Hematopoietic multipotent progenitor cell treated with erythropoietin and hydrocortisone succinate and interleukin-3 and kit ligand, for 6 days (in vitro differentiated cells): Measurements from ENCODE around the gene CACNA1I.

Source experiments
- DNase-seq: peaks from one replicate; pipeline ENCODE4 v3.0.0-alpha.2; 2015

Gene CACNA1I

GRCh38 chr22:39678862-39679490 is 108.4 kb downstream of the CACNA1I start:
- no peak for DNase-seq

GRCh38 chr22:39679652-39680051 is 109.1 kb downstream of the CACNA1I start:
- no peak for DNase-seq

GRCh38 chr22:39680486-39680885 is 109.9 kb downstream of the CACNA1I start:
- no peak for DNase-seq

GRCh38 chr22:39681038-39681861 is 110.7 kb downstream of the CACNA1I start:
- no peak for DNase-seq

GRCh38 chr22:39682994-39683393 is 112.4 kb downstream of the CACNA1I start:
- no peak for DNase-seq

- no peak for DNase-seq
Measured at GRCh38 chr22:39683639-39684038, 113.1 kb downstream of the CACNA1I start.

GRCh38 chr22:39684702-39685281 is 114.2 kb downstream of the CACNA1I start:
- no peak for DNase-seq

- DNase-seq, result no peak
Measured at GRCh38 chr22:39685336-39686177, 115.0 kb downstream of the CACNA1I start.

GRCh38 chr22:39686178-39686620 is 115.6 kb downstream of the CACNA1I start:
- no peak for DNase-seq

- DNase-seq, result no peak
Measured at GRCh38 chr22:39686776-39687525, 116.4 kb downstream of the CACNA1I start.

- DNase-seq, result no peak
Measured at GRCh38 chr22:39688186-39688785, 117.7 kb downstream of the CACNA1I start.

GRCh38 chr22:39689421-39689820 is 118.9 kb downstream of the CACNA1I start:
- DNase-seq, result no peak

- DNase-seq, result no peak
Measured at GRCh38 chr22:39690881-39691605, 120.5 kb downstream of the CACNA1I start.

- no peak for DNase-seq
Measured at GRCh38 chr22:39693943-39694500, 123.5 kb downstream of the CACNA1I start.

GRCh38 chr22:39697790-39698430 is 127.4 kb downstream of the CACNA1I start:
- no peak for DNase-seq

- no peak for DNase-seq
Measured at GRCh38 chr22:39699631-39700360, 129.2 kb downstream of the CACNA1I start.

GRCh38 chr22:39700565-39700964 is 130.0 kb downstream of the CACNA1I start:
- DNase-seq, result no peak

- DNase-seq, result no peak
Measured at GRCh38 chr22:39703091-39703490, 132.5 kb downstream of the CACNA1I start.

- DNase-seq, result no peak
Measured at GRCh38 chr22:39703928-39704639, 133.5 kb downstream of the CACNA1I start.
